NCI-H2081 treated with DMSO at 0.1 percent for 48 hours (cell line): Measurements from ENCODE around the gene PSRC1.
"Not testable (repeated sequence)": the region's sequence is repeated elsewhere in the genome, so short reads cannot be mapped to it uniquely, and the experiment has no call there.

ENCODE experiments used
- DNase-seq: peaks from one replicate; lab custom pipeline; 2025; lab: John Stamatoyannopoulos, UW

PSRC1 gene

GRCh38 chr1:109295712-109296415 lies 12.9 kb upstream of the PSRC1 start:
- DNase-seq: no peak

DNA sequence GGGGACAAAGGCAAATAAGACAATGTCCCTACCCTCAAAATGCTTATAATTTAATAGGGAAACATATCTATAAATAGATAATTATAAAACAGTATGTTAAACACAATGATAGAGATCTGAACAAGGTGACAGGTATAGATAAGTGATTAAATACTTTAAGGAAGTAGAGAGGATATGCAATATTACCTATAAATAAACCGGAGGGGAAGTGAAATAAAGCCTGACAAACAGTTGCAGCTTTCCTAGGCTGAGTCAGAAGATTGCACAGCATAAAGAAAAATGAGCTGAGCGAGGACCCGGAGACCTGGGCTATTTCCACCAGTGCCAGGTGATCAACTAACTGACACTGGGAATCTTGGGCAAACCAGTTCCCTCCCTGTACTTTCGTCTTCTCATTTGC lies 11.5 kb upstream of the PSRC1 start:
- no peak for DNase-seq

GRCh38 chr1:109293026-109293425 lies 10.1 kb upstream of the PSRC1 start:
- DNase-seq: no peak

GRCh38 chr1:109292364-109292763 lies 9.4 kb upstream of the PSRC1 start:
- no peak for DNase-seq

DNA sequence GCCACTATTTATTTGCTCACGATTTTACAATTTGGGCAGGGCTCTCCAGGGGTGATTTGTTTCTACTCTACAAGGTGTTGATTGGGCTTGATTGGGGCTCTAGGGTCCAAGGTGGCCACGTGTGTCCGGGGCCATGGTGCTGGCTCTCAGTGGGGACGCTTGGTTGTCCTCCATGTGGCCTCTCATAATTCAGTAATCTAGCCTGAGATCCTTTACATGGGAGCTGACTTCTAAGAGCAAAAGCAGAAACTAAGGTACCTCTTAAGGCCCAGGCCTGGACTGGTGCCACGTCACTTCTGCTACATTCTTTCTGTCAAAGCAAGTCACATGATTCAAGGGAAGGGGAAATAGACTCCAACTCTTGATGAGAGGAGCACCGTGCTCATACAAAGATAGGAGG lies 8.1 kb upstream of the PSRC1 start:
- no peak for DNase-seq

DNA sequence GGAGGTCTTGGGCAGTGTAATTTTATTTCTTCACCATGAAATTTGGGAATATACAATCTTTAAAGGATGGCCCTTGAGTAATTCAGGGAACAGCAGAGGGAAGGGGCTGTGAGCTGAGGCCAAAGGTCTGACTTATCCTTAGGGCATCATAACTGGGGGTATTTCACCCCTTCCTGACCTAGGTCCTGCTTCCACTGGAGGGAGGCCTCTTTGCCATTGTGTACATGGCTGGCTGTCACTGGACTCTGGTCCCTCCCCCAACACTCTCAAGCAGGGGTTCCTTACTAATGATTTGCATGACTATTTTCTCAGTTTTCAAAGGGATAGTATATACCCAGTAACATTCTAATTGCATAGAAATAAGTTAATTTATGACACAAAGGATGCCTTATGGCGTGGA lies 7.2 kb upstream of the PSRC1 start:
- DNase-seq: no peak

DNA sequence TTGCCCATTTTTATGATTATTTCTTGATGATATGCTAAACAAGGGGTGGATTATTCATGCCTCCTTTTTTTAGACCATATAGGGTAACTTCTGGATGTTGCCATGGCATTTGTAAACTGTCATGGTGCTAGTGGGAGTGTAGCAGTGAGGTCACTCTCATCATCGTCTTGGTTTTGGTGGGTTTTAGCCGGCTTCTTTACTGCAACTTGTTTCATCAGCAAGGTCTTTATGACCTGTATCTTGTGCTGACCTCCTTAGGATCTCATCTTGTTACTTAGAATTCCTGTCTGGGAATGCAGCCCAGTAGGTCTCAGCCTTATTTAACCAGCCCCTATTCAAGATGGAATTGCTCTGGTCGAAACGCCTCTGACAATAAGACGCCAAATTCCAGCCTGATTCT lies 3.8 kb upstream of the PSRC1 start:
- DNase-seq: not testable (repeated sequence)

DNA sequence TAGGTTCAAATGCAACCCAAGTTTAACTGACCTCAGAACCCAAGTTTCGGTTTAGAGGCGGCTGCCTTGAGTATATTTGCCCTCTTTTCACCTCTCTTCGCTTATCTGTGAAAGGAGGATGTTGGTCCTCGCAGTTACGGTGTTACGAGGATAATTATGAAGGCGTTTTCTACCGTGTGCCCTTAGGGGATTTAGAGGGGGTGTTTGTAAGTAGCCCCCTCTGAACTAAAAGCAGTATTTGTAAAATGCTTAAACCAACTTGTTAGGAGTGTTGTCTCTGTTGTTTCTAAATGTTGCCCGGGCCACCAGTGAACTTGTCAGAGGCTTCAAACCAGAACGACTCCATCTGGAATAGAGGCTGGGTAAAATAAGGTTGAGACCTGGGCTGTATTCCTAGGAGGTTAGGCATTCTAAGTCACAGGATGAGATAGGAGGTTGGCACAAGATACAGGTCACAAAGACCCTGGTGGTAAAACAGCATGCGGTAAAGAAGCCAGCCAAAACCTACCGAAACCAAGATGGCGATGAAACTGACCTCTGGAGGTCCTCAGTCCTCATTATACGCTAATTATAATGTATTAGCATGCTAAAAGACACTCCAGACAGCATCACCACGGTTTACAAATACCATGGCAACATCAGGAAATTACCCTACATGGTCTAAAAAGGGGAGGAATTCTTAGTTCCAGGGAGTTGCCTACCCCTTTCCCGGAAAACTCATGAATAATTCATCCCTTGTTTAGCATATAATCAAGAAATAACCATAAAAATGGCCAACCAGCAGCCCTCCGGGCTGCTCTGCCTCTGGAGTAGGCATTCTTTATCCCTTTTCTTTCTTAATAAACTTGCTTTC lies 1.0 kb upstream of the PSRC1 start:
- DNase-seq: no peak

DNA sequence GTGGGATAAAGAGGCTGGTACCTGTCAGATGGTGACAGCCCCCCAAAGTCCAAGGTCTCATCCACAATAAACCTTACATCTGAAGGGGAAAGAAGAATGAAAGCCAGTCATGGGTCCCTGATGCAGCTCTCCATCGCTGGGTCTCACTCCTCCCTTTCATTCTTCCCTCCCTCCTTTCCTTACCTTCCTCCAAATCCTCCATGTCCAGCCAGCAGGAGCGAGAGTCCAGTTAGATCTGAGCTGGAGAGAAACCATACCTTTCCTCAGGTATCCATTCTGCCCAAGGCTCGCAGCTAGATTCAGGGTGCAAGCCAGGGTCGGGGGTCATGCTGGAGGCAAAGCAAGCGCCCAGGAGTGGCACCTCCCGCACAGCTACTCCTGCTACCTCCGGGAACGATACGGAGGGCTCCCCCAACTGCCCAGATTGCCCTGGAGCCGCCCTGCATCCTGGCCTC lies 421 bp downstream of the PSRC1 start:
- no peak for DNase-seq

DNA sequence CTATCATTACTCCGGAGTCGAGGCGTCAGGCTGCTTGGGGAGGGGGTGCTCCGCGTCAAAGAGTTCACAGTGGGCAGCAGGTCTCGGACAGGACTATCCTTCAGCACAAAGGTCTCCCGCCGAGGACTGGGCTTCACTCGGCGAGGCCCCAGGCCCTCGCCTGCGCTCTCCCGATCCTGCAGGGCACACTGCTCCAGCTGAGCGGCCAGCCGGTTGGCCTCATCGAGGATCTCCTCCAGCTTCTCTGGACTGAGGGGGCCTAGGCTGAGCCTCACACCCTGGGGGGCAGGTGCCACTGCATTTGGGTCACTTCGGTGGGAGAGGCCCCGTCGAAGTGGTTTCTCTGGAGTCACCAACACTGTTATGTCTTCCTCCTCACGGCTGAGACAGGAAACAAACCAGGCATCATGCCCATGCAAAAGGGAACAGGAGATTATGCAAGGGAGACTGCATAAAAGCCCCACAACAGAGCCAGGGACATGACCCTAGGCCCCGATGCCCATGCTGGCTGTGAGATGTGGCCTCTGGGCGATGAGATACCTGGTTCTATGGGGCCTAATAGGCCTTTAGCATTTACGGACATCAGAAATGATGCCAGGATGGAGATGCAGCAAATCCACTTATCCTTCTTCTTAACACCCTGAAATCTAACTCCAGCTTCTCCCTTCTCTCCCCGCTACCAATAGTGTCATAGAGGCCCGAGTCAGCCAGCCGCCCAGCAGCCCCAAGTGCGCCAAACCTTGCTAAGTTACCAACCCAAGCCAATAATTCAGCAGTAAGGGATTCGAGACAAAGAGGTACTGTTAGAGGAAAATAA lies 1.1 kb downstream of the PSRC1 start:
- no peak for DNase-seq

DNA sequence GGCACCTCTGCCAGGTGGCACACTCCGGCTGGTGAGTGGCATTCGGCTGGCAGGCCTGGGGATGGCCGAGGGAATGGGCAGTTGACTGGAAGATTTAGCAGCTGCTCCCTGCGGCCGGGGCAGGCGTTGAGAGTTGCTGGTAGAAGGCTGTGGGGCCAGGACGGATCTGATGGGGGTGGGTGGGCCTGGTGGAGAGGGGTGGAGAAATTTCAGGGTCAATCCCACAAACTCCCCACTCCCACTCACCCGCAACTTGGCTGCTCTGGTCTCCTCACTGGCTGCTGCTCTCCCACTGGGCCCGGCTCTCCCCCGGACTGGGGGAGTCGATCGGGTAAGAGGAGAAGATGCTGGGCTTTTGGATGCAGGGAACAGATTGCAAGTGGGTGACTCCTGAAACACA lies 2.1 kb downstream of the PSRC1 start:
- no peak for DNase-seq

- DNase-seq: no peak
Observed at GRCh38 chr1:109279615-109280278, 3.2 kb downstream of the PSRC1 start.

DNA sequence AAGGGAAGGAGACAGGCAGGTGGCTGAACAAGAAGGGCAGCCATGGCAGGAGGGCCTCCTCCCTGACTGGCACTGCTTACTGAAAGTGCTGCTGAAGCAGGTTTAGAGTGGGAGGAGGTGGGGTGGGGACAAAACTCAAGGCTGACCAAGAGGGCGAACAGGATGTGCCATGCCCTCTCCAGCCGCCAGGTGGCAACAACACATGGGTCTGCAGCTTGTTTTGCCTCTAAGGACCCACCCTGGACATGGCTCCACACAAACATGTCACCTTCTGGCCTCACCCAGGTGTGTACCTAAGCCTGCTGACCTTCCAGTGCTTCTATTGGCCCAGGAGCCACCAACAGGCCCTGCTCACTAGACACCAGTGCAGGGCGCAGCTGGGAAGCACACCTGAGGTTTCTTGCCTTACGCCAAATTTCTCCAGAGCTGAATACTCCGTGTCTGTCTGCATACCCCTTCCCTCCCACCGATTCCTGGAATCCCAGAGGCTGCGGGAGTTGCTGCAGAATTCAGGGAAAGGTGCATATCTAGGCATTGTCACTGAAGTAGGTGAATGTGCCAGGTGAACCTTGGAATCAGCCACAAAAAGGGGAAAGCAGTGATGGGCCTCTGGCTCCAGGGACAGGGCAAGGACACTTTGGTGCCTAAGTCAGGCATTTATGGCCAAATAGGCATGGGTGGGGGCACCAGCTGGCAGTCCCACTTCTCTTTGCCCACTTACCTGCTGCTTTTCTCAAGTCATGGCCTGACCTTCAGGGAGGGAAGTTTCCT lies 5.3 kb downstream of the PSRC1 start:
- peak; percentile 5 for DNase-seq

- no peak for DNase-seq
Observed at GRCh38 chr1:109275706-109276345, 7.1 kb downstream of the PSRC1 start.

GRCh38 chr1:109274533-109275476 lies 8.1 kb downstream of the PSRC1 start:
- DNase-seq: no peak

GRCh38 chr1:109273570-109274288 lies 9.2 kb downstream of the PSRC1 start:
- no peak for DNase-seq

DNA sequence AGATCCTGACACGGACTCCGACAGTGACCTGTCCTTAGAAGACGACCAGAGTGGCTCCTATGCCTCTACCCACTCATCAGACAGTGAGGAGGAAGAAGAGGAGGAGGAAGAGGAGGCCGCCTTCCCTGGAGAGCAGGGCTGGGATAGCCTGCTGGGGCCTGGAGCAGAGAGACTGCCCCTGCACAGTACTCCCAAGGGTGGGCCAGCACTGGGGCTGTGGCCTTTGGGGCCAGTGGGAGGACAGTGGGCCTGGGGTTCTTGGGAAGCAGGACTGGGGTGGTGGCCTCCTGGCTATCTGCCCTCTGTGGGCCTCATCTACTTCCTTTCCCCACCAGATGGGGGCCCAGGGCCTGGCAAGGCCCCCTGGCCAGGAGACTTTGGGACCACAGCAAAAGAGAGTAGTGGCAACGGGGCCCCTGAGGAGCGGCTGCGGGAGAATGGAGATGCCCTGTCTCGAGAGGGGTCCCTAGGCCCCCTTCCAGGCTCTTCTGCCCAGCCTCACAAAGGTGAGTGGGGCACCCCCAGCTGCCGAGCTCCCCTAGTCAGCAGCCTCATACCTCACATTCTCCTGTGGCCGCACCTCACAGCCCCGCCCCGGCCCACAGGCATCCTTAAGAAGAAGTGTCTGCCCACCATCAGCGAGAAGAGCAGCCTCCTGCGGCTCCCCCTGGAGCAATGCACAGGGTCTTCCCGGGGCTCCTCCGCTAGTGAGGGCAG lies 10.0 kb downstream of the PSRC1 start:
- DNase-seq: no peak
